GM20431 (cell line): ENCODE data around the gene SCUBE3.

ENCODE experiments used
- in situ Hi-C: fragments of 300-500 bp; cut with MseI, MboI; formaldehyde crosslinking; loops from one replicate; pipeline ENCODE4 v1.15.0; 2020; ENCODE audit warnings: low sequenced_read_pairs; ENCODE audit not compliant: unreplicated experiment

Gene SCUBE3

DNA sequence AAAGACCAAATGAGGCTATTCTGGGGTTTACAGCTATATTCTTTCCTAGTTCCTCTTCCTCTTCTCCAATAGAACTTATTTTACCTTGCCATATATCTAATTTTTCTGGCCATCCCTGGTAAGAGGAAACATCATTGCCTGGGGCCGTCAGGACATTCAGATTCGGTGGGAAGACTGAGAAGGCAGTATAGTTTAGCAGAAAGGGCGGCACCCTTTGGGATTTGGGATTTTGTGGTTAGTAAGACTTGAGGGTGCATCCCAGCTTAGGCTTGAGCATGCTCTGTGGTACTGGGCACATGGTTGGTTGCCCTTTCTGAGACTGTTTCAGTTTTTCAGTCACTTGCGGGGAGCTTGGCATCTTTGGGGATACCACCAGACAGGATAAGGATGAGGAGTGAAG lies 21.1 kb downstream of the SCUBE3 start:
- in situ Hi-C loops = no loop called here

DNA sequence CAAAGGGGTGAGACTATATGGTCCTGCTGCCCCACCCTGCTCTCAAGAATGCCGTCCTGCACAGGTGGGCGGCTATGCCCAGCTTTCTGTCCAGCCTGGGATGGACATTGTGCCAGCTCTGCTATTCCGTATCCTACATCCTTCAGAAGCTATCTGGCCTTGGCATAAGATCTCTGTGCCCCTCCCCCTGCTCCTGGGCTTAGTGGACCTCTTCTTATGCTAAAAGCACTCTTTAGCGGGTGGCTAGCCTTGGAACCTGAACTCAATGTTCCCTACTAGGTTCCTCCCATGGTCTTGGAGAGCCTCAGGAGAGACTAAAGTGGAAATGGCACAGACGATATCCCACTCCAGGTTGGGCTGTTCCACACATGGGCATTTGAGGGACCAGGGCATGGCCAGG lies 22.5 kb downstream of the SCUBE3 start:
- in situ Hi-C loops = no loop called here

DNA sequence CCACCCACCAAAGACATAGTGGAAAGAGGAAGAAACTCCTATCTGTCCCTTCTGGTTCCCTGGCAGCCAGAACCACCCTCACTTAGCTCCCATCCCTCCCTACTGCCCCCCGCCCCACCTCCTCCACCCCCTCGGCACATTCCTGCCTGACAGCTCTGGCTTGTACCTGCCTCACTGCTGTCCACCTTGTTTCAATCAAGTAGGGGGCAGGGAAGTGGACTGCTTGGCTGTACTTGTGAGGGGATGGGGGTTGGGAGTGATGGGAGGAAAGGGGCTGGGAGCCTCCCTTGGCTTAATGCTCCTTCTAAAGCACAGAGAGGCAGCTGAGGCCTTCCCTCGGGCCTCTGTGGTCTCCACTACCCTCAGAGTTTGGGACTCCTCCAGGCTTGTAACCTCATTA lies 23.7 kb downstream of the SCUBE3 start:
- in situ Hi-C loops = no loop called here

GRCh38 chr6:35238843-35239289 lies 25.1 kb downstream of the SCUBE3 start:
- in situ Hi-C loops = no loop called here

DNA sequence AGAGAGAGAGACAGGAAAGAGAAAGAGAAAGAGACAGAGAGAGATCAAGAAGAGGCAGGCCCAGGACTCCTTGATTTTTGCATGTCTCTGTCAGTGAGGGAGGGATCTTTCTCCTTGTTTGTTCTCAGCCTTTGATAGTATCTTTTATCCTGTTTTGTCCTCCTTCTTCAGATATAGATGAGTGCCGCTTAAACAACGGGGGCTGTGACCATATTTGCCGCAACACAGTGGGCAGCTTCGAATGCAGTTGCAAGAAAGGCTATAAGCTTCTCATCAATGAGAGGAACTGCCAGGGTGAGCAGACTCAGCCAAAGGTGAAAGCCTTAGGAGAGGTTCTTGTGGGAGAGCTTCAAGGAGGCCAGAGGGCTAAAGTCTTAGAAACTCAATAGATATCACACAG lies 25.8 kb downstream of the SCUBE3 start:
- in situ Hi-C loops = no loop called here

GRCh38 chr6:35240838-35241801 lies 27.4 kb downstream of the SCUBE3 start:
- in situ Hi-C loops = no loop called here

- in situ Hi-C loops = no loop called here
Measured at GRCh38 chr6:35242486-35242885, 28.7 kb downstream of the SCUBE3 start.

- in situ Hi-C loops = no loop called here
Measured at GRCh38 chr6:35242906-35243305, 29.1 kb downstream of the SCUBE3 start.

DNA sequence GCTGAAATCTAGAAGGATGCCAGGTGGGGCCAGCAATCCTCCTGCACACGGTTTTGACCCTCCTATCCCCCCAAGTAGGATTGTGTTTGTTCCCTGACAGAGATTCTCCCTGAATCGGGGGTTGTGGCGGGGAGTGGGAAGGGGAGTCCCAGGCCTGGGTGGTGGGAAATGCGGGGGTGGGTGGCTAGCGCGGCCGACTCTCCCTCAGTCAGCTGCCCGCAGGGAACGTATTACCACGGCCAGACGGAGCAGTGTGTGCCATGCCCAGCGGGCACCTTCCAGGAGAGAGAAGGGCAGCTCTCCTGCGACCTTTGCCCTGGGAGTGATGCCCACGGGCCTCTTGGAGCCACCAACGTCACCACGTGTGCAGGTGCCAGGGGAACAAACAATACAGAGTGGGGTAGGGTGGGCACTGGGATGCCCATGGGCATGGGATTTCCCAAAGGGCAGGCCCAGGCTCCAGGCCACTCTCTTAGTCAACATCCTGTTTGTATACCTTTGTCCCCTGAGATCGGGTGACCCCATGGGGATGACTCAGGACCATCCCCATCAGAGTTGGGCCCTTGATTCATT lies 29.7 kb downstream of the SCUBE3 start:
- in situ Hi-C loops = no loop called here

GRCh38 chr6:35244551-35244950 lies 30.8 kb downstream of the SCUBE3 start:
- in situ Hi-C loops = no loop called here

DNA sequence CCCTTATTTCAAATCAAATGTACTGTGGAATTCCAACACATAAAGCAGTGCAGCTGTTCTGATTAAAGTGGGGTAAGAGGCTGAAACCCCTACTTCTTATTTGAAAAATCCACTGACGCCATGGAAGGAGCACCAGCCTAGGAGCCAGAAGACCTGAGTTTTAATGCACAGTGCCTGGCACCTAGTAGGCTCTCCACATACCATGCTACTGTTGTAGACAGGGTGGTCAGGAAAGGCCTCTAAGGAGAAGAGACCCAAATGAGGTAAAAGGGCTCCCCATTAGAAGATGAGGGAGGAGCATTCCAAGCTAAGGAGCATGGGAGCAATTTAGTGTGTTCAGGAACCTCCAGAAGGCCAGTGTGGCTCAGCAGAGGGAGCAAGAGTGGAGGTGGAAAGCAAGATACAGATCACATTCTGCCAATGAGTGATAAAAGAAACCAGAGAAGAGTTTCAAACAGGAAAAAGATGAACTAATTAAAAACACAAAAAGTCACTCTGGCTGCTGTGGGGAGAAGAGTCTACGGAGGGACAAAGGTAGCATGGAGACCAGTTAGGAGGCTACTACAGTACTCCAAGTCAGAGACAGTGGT lies 34.0 kb downstream of the SCUBE3 start:
- in situ Hi-C loops = no loop called here

- in situ Hi-C loops = no loop called here
Measured at GRCh38 chr6:35248300-35248699, 34.5 kb downstream of the SCUBE3 start.

DNA sequence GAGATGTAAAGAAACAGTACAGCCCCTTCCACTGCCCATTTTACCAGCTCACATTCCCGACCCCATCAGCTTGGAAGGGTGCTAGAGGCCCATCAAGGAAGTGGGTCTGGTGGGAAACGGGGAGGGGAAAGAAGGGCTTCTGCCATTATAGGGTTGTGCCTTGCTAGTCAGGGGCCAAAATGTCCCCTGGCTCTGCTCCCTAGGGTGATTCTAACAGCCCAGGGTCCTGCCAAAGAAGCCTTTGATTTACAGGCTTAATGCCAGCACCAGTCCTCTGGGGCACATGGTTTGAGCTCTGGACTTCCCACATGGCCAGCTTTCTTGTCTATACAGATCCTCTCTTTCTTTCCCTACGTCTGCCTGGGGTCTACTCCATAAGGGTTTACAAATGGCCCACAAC lies 35.2 kb downstream of the SCUBE3 start:
- in situ Hi-C loops = no loop called here

DNA sequence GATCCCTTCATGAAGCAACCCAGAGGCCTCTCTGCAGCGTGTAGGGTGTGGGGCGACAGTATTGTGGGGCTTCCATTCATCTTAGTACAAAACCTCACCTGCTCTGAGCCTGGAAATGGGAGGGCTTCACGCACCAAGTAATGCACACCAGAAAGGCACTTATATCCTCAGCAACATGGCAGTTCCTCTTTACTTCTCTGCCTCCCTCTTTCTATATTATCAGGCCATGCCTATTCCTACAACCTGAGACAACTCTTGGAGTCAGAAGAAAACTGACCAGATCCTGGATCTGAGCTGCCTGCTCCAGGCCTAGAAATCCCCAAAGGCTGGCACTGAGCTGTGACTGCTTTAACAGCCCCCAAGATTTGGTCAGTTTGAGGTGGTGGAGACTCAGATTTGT lies 38.2 kb downstream of the SCUBE3 start:
- in situ Hi-C loops = no loop called here

GRCh38 chr6:35253249-35253648 lies 39.5 kb downstream of the SCUBE3 start:
- in situ Hi-C loops = no loop called here

GRCh38 chr6:35258336-35258735 lies 44.6 kb downstream of the SCUBE3 start:
- in situ Hi-C loops = no loop called here

DNA sequence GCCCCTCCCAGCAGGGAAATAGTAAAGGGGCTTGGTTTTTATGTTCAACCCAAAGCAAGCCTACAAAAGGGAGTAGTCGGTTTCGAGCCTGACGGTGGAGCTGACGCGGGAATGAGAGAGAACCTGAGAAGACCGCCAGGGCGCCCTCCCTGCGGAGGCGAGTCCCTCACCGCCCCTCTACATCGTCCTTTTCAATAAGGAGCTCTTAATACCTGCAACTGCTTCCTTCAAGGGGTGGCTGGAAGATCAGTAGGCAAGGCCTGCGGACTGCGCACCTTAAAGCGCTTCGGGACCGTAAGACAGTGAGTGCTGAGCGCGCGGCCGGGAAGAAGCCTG lies 45.1 kb downstream of the SCUBE3 start:
- in situ Hi-C loops = no loop called here

DNA sequence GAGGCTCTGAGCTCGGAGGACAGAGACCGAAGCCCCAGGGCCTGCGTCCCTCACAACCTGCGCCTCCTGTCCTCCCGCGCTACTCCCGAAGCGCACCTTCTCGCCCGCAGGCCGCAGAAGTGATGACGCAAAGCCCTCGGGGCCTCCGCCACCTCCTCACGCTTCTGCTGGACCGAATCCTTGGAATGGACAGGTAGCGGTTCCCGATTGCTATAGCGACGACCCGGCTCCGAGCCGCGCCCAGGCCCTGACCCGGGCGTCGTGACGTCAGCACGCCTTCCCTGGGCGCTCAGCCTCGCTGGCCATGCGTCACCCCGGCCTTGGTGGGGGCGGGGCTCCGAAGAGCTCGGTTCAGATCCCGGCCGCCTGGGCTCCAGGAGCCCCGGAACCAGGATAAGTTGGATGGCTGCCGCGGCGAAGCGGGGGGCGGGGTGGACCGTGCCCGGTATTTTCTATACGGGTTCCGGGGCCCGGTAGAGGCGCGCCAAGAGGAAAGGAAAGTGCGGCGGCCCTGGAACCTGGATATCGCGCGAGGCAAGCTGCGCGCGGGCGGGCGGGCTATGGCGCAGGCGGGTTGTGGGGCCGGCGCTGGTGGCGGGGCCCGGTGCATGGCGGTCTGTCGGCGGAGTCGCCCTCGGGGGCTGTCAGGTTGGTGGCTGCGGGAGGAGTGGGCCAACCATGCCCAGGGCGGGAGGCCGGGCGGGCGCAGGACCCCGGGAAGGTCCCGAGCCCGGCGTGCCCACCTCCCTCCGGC lies 45.6 kb downstream of the SCUBE3 start, which contains the start of gene ZNF76:
ZNF76 (plus strand) TSS at position 542 of the 754 bp plus-strand sequence. CDS start 21,417 bp downstream, outside the sequence.
- in situ Hi-C loops = no loop called here

DNA sequence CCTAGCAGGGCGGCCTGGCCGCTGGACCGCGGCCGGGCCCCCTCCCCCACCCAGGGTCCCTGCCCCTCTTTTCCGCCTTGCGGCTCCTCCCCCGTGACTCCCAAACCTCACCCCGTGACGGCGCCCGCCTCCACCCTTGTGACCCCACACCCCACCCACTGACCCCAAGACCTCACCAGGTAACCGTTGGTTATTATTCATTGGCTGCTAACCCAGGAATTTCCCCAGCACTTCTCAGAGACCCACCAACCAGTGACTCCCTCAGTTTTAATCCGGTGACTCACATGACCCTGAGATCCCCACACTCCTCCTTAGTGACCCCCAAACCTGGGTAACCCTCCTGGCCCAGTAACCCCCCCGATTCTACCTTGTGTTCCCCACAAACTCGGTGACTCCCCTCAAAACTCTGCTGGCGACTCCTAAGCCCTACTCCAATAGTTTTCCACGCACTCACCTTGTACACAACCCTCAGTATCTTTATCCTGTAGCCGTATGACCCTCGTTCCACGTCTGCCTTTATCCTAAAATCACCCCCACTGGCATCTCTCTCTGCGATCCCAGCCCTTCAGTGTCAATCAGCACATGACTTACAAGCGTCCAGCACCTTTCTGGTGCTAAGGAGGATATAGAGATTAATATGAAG lies 46.3 kb downstream of the SCUBE3 start:
- in situ Hi-C loops = no loop called here
